Measurements from ENCODE around the gene HINT1.

- TF ChIP-seq CTCF (IDR thresholded peaks at IDR 0.05) (no peak), POLR2AphosphoS5 (IDR thresholded peaks at IDR 0.05) (no peak), POLR2A (IDR thresholded peaks at IDR 0.05) (no peak)
These were observed 21.7 kb upstream of the HINT1 start for GRCh38 chr5:131186561-131187256.
